IPS-18c (cell line): Measurements from ENCODE around the gene KRTDAP.

Experiments
- H3K4me3 ChIP-seq: 2 replicates; pipeline ENCODE4 v1.7.0; 2013; ENCODE audit warnings: low read depth, mild to moderate bottlenecking, low read length, moderate library complexity; ENCODE audit not compliant: insufficient read depth
- H3K9me3 ChIP-seq: one replicate; pipeline ENCODE4 v1.6.1; 2013; ENCODE audit warnings: mild to moderate bottlenecking, low read length, moderate library complexity; ENCODE audit not compliant: control insufficient read depth, insufficient read depth

The KRTDAP gene

DNA sequence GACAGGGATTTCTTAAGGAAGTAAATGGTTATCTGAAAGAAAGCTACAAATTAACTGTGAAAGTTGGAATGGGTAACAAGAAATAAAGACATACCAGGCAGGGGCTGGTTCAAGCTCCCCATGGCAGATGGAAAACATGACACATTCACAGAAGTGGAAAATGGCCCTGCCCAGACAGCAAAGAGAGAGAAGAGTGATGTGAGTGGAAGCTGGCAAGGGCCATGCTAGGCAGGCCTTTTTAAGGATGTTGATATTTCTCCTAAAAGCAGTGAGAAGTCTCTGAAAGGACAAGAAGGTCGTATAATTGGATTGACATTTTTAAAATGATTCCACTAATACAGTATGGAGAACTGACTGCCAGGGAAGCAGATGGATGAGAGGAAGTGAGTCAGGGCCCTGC lies 45.5 kb downstream of the KRTDAP start:
- no peaks in the 10 kb centered on the region for H3K9me3 ChIP-seq
- H3K4me3 ChIP-seq: no peak overlapping the region

GRCh38 chr19:35442091-35442490 lies 48.2 kb downstream of the KRTDAP start:
- no peaks in the 10 kb centered on the region for H3K9me3 ChIP-seq
- no peak overlapping the region for H3K4me3 ChIP-seq

- no peak overlapping the region for H3K4me3 ChIP-seq
- peaks cover 2% of the 10 kb centered on the region for H3K9me3 ChIP-seq
These were observed 50.3 kb downstream of the KRTDAP start for GRCh38 chr19:35439921-35440320.

DNA sequence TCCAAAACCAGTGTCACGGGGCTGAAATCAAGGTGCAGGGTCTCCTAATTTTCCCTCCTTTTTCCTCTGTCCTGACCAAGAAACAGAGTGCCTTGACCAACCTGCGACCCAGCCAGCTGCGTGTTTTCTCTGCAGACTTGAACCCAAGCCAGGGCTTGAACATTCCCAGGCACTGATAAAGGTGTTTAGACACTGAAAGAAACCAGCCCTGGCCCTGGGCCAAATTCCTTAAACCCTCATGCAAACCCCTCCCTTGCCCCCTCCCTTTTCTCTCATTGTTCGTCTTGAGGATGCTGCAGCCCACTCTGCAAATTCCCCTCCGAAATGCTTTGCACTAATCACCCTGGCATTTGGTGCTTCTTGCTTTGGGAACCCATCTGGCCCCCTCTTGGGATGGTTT lies 51.7 kb downstream of the KRTDAP start:
- Histone ChIP-seq H3K9me3 (peaks cover 2% of the 10 kb centered on the region), H3K4me3 (no peak overlapping the region)

- Histone ChIP-seq H3K9me3 (peaks cover 2% of the 10 kb centered on the region), H3K4me3 (no peak overlapping the region)
These were observed 52.2 kb downstream of the KRTDAP start for GRCh38 chr19:35438096-35438495.

DNA sequence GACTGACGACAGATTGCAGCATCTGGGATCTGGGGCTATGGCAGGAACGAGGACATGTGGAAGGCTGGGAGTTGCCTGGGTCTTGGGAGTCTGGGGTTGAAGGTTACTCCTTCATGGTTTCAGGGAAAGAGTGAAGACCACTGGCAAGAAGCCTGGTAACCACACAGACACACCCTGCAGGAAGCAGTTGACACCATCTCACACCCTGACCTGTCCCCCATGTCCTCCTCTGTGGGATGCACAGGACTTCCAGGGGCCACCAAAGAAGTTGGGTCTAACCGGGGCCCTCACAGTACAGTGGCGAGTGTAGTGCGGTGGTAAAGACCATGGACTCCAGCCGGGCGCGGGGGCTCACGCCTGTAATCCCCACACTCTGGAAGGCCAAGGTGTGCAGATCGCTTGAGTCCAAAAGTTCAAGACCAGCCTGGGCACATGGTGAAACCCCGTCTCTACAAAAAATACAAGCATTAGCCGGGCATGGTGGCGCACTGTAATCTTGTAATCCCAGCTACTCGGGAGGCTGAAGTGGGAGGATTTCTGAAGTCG lies 52.8 kb downstream of the KRTDAP start:
- Histone ChIP-seq H3K9me3 (peaks cover 2% of the 10 kb centered on the region), H3K4me3 (no peak overlapping the region)
